NCI-H1930 (cell line): Measurements from ENCODE around the gene PRR18.
"Not testable (repeated sequence)": the region's sequence is repeated elsewhere in the genome, so short reads cannot be mapped to it uniquely, and the experiment has no call there.

Source experiments
- DNase-seq, 2 experiments: peaks; one replicate each; lab custom pipeline; 2025; lab: John Stamatoyannopoulos, UW

PRR18 gene, protein sequence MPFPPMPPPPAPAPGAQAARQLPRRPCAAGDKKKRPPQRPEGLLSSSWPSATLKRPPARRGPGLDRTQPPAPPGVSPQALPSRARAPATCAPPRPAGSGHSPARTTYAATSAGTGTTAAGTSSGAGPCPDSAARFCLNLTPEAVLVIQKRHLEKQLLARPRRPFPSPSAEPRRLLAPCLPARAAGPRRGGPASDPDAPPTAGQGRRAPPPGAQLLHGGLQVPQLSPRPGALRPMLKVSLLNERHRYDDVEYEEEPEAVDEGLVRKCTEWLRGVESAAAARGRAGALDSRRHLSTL

DNA sequence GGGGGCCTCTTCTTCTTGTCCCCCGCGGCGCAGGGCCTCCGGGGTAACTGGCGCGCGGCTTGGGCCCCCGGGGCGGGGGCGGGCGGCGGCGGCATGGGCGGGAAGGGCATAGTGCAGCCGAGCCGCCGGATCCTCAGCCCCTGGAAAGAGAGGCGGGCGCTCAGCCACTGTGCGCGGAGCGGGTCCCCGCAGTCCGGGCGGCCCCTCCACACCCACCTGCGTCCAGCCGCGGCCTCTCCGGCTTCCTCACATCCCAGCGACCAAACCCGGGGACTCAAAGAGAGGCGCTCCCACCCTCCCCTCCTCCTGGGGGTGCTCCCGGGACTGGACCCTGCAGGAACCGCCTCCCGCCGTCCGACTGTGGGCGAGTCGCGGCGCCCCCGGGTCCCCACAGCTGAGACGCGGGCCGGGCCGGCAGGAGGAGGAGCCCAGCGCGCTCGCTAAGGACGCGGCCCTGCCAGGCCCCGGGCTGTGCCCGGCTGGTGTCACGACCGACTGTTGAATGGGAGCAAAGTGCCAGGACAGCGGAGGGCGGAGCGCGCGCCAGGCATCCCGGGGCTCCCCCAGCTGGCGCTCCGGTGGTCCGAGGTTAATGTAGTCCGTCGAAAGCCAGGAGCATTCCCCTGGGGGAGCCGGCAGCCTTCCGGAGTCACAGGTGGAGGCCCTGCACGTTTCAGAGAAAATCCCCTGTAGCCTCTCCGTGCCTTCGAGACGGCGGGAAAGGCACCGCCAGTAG, at the start of gene PRR18:
Gene PRR18 (minus strand): TSS at position 360 of the 736 bp plus-strand sequence. CDS start 250 bp downstream, at position 110.
- peak; percentile 13 to 24 for DNase-seq

DNA sequence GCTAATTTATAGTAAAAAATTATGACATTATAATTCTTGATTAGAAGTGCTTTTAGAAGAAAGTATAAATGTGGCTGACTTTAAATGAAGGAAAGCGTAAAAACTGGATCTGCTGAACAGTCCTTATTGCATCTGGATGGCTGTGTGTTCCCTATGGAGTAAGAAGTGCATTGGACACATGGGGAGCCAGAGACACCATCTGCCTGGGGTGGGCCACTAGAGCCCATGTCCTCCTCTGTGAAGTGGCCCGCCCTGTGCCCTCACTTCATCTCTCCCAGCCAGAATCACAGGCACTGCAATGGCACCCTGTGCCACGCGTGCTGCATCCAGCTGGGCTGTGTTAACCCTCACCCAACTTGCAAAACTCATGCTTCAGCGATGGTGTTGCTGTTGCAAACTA, 47.4 kb upstream of the PRR18 start:
- DNase-seq: no peak

DNA sequence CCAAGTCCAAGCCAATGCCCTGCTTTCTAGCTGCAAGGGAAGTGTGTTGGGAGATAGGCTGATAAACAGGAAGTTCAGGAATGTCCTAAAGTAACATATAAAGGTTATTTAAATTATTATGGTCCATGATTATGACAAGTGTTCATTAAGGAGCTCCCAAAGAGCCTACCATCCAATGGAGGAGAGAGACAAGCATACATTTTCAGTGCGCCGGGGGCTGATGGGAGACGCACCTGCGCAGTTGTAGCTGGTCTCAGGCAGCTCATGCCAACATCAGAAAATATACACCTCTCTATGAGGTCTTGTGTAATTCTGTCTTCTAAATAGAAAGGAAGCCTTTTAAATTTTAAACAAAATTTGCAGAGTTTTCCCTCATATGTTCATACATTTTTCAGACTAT, 46.8 kb upstream of the PRR18 start:
- no peak for DNase-seq

DNA sequence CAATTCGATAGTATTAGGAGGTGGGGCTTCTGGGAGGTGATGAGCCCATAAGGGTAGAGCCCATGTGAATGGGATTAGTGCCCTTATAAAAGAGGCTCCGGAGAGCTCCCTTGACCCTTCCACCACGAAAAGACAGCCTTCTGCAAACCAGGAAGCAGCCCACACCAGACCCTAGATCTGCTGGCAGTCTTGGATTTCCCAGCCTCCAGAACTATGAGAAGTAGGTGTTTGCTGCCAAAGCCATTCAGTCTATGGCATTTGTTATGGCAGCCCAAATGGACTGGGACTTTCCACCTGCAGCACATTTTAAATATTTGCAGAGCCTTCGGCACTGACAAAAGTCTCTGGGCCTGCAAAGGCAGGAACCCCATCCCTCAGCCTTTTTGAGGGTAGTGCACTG, 46.0 kb upstream of the PRR18 start:
- no peak for DNase-seq

DNA sequence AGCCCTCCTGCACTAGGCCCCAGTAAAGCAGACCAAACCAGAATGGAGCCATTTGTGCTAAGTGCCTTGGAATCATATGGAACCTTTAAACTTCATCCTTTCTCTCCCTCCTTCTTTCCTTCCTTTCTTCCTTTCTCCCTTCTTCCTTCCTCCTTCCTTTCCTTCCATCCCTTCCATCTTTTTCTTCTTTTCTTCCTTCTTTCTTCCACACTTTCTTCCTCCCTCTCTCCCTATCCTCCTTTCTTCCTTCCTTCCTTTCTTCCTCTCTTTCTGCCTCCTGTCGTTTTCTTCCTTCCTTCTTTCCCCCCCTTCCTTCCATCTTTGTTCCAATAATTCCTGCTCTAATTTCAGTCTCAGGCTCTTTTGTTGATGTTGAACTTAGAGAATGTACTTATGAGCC, 45.3 kb upstream of the PRR18 start:
- DNase-seq: no peak

DNA sequence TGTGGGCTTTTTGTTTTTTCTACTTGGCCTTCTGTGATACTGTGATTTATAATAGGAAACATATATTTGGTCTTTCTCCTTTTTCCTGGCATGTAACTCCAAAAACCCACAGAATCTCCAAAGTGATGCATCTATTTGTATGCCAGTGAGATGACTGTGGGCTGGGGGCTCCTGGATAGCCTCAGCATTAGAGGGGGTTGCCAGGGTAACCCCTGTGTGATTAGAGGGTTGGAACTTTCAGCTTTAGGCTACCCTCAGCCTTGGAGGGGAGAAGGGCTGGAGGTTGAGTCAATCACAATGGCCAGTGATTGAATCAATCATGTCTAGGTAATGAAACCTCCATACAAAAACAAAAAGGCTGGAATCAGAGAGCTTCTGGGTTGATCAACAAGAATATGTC, 44.7 kb upstream of the PRR18 start:
- no peak for DNase-seq

DNA sequence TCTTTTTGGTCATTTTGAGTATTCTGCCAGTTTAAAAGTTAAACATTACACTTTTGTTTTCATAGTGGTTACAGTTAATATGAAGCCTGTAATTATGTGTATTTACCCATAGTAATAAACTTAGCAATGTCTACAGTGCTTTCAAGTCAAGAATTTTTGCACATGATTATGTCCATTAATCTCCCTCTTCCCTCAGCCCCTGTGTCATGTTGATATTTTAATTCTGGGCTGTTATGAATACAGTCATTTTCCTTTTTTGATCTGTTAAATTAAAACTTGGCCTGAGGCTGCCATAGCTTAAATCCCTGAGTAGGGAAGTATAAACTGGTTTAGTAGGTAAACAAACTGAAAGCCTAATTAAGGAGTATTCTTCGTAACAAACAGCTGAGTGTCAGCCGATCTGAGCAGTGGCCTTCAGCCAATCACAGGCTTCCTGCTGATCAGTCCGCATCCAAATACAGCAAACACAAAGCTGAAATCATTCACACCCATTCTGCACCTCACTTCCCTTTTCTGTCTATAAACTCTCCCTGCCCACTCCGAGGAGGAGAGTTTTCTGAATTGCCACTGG, 43.6 kb upstream of the PRR18 start:
- DNase-seq: no peak

DNA sequence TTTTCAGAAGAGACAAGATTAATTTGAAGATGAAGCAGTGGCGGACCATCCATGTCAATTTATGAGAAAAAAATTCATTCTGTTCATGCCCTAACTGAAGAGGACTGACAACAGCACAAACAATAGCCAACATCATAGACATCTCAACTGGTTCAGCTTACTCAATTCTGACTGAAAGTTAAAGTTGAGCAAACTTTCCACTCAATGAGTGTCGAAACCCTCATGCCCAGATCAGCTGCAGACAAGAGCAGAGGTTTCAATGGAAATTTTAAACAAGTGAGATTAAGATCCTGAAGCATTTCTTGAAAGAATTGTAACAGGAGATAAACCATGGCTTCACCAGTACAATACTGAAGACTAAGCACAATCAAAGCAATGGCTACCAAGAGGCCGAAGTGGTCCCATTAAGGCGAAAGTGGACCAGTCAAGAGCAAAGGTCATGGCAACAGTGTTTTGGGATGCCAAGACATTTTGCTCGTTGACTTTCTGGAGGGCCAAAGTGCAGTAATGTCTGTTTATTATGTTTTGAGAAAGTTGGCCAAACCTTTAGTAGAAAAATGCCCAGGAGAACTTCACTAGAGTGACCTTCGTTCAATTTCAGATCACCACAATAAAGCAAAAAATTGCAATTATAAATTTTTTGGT, 40.2 kb upstream of the PRR18 start:
- no peak for DNase-seq

DNA sequence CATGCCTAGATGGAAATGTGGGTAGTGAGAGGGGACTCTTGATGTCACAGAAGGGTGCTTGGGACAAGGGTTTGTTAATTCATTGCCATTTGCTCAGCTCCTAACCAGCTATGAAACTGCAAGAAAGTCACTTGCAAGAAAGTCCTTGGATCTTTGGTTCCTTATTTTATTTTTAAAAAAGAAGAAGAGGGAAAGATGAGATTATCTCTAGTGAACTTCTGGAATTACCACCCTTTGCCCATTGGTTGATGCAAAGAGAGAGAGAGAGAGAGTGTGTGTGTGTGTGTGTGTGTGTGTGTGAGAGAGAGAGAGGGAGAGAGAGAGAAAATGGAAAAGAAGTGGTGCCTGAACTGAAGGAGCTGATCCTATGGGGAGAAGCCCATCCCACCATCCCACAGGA, 38.8 kb upstream of the PRR18 start:
- no peak for DNase-seq

DNA sequence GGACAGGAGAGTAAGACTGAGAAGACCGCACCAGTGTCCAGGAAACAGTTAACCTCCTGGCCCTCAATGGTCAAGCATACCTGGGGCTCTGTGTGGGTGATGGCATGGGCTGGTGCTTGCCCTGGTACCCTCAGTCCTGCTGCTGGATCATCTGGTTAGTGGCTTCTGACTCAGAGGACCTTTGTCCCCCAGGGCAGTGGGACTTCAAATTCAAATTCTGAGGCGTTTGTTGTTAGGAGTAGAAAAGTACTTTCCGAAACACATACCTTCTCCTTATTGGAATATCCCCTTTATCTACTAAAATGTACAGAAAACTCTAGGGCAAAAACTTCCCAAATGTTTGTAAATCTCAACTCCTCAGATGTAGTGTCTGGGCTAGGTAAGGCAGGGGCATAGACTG, 38.3 kb upstream of the PRR18 start:
- DNase-seq: no peak

DNA sequence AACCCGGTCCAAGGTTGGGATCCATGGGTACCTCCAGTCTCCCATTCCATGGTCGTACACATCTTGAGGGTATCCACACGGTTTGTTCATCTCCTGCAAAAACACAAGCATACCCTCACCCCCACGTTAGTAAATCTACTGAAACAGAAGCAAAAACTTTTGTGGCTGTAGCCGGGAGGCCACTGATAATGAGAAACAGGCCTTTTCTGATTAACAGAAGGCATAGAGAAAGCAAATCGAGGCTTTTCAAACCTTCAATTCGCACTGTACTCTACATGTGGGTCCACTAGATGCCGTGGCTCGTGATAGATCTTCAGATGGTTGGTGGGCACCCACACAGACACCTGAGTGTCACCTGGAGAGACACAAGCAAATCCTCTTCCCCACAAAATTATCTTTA, 37.5 kb upstream of the PRR18 start:
- DNase-seq: not testable (repeated sequence)

DNA sequence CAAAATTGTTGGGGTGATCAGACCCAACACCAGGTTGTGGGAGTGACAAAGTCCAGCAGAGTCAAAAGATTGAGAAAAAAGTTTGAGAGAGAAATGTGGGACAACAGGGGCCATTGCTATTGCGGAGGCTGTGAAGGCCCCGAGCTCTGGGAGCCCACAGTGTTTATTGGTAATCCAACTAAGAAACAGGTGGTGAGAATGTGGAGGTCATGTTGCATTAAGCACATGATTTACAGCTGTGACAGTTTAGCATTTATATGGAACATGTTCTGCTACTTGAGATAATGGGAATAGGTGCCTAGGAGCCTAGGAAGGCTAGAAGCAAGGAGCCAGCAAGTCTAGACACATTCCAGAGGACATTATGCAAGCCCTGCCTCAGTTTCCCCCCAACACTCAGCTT, 36.7 kb upstream of the PRR18 start:
- not testable (repeated sequence) for DNase-seq

DNA sequence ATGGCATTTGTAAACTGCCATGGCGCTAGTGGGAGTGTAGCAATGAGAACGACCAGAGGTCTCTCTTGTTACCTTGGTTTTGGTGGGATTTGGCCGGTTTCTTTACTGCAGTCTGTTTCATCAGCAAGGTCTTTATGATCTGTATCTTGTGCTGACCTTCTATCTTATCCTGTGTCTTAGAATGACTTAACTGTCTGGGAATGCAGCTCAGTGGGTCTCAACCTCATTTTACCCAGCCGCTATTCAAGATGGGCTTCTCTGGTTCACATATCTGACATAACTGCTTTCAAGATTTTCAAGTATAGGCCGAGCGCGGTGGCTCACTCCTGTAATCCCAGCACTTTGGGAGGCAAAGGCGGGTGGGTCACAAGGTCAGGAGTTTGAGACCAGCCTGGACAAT, 36.0 kb upstream of the PRR18 start:
- DNase-seq: no peak

DNA sequence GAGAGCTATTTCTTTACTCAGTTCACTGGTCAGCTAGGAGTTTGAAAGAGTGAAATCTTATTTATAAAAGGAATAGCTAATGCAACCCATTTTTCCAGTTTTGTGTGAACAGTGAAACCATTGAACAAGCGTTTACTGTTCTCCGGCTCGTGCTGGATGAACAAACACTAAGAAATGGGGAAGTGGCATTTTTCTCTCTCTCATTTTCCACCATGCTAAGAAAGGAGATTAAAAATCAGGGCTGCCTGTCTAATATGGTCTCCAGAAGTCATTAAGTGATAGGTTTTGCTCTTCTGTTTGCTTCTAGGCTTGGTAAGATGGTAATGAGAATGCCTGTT, 34.9 kb upstream of the PRR18 start:
- DNase-seq: no peak

DNA sequence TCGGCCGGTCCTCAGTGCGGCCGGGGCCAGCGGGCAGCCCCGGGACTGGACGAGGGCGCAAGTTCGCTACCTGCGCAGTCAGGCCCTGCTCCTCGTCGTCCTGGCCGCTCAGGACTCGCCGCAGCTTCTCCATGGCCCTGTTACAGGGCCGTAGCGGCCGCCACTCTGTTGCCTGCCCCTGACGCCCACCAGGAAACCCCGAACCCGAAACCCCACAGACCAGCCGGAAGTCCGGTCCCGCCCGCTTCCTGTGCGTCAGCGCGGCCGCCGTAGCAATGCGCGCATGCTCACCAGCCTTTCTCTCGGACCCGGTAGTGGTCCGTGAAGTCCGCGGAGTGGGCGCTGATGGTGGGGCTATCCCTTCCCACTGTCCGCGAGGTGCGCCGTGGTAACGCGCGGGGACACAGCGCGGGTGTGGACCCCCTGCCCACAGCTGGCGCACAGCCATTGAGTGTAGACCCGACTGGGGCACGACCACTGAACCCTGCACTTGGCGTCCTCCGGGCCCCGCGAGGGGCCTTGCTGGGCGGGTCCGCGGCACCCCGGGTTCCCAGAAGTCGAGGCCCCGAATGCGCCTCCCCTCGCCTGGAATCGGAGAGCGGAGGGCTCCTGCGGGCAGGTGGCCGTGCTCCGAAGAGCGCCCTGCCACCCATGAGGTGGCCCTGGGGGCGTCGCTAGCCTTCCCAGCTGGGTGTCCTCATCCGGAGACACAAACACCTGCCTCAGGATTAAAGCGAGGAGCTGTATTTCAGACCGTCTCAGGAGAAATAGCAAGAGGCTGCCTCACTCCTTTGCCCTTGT, 34.4 kb upstream of the PRR18 start, which contains the start of gene SFT2D1:
Gene SFT2D1 (minus strand): TSS at position 197 of the 801 bp plus-strand sequence. CDS start 64 bp downstream, at position 133.
- DNase-seq: peak; percentile 54 to 63

DNA sequence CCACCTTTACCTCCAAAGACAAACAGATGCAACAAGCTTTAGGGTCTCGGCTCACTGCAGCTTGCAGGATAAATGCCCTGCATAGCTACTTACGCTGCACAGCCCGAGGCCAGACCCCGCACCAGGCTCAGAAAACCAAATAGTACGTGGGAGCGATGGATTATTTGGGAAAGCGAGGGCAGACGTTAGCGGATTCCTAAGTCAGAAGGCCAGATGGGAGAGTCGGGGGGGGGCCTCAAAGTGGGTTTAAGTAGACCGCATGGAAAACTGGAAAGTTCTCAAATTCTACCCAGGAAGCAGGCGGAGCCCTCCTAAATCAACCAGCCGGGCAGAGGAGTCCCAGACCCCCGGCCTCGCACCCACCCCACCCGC, 33.8 kb upstream of the PRR18 start:
- no peak for DNase-seq

DNA sequence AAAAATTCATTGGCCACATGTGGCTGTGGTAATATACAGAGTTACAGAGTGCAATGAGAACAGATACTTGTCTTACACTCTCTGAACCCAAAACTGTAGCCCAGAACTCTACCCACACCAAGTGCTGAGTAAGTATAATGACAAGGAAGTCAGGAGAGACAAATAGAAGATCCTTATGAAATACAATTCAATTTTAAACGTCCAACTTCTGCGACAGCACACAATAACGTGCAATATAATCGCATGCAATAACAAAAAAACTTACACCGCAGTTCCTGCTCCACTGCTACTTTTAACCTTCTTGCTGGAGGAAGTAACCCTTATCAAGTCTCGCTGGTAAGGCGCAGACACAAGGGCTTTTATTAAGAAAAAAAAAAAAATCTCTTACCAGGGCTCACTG, 33.3 kb upstream of the PRR18 start:
- DNase-seq: no peak

DNA sequence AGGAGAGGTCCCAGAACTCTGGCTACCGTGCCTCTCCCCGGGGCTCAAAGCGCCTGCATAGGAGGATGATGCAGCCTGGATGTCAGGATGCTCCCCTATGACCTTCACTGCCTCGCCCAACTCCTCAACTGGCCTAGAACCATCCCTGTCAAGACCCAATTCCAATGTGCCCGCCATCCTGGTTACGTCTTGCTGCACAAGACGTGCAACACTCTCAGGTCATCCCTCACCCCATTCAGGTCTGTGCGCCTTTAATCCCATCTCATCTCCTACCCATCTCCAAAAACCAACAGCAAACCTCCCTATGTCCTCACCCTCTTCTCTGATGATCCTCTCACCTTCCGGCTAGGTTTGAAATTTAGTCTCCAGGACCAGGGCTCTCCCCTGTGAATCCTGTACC, 30.7 kb upstream of the PRR18 start:
- DNase-seq: no peak

DNA sequence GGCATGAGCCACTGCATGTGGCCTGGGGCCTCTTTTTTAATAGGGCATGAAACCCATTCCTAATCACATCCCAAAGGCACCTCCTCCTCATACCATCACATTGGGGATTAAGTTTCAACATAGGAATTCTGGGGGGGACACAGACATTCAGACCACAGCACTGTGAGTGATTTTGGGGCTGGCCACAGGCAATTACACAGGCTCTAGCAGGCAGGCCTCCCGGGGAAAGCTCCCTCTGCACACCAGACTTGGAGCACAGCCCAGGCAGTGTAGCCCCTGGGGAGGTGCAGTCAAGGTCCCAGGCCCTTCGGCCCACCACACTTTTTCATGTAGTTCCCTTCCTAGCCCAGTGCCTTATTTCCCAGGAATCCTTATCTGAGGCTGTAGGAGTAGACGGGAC, 28.7 kb upstream of the PRR18 start:
- no peak for DNase-seq

DNA sequence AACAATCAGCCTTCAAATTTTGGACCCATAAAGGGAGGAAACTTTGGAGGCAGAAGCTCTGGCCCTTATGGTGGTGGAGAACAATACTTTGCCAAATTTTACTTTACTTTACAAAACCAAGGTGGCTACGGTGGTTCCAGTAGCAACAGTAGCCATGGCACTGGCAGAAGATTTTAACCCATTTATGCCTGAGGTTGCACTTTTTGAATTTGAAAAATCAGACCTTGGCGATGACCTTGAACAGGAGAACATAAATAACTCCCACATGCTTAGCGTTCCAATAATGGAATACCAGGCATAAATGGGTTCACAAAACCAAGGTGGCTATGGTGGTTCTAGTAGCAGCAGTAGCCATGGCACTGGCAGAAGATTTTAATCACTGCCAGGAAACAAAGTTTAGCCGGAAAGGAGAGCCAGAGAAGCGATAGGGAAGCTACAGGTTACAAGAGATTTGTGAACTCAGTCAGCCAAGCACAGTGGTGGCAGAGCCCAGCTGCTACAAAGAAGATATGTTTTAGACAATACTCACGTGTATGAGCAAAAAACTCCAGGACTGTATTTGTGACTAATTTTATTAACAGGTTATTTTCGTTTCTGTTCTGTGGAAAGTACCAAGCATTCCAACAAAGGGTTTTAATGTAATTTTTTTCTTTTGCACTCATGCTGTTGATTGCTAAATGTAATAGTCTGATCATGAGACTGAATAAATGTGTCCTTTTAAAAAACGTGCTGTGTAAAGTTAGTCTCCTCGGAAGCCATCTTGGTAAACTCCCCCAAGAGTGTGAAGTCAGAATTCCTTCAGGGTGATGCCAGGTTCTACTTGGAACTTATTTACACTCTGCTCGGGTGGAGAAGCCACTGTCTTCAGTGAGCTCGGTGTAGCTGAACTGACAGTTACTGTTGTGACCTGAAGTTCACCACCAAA, 27.4 kb upstream of the PRR18 start:
- no peak for DNase-seq

DNA sequence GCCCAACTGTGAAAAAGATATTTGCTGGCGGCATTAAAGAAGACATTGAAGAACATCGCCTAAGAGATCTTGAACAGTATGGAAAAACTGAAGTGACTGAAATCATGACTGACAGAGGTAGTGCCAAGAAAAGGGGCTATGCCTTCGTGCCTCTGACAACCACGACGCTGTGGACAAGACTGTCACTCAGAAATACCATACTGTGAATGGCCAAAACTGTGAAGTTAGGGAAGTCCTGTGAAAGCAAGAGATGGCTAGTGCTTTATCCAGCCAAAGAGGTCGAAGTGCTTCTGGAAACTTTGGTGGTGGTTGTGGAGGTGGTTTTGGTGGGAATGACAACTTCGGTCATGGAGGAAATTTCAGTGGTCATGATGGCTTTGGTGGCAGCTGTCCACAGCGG, 26.7 kb upstream of the PRR18 start:
- DNase-seq: no peak
